GM18951 (cell line): Measurements from ENCODE around the gene PIPOX.

Experiments used
- POLR2A ChIP-seq: IDR thresholded peaks from 4 replicates; pipeline ENCODE4 v1.6.1; 2011; ENCODE audit warnings: mild to moderate bottlenecking; ENCODE audit not compliant: insufficient read length, insufficient read depth; ENCODE audit errors: extremely low read depth
- in situ Hi-C: fragments of 300-500 bp; cut with MboI; formaldehyde crosslinking; loops from one replicate; pipeline ENCODE4 v1.12.0; 2022; ENCODE audit warnings: low sequenced_read_pairs, mixed read lengths, inconsistent platforms; ENCODE audit not compliant: unreplicated experiment

Gene PIPOX

GRCh38 chr17:29062215-29062614 lies 19.3 kb downstream of the PIPOX start:
- no peak for TF ChIP-seq POLR2A
- in situ Hi-C loops = no loop called here

DNA sequence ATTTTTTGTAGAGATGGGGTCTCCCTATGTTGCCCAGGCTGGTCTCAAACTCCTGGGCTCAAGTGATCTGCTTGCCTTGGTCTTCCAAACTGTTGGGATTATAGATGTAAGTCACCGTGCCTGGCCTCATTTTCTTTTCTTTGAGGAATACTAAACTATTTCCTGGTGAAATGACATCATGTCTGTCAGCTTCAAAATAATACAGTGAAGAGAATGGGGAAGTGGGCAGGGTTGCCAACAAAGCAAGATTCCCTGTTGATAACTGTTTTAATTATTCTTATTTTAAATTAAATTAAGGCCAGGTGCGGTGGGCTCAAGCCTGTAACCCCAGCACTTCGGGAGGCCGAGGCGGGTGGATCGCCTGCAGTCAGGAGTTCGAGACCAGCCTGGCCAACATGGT lies 21.1 kb downstream of the PIPOX start:
- TF ChIP-seq POLR2A = no peak
- in situ Hi-C loops = no loop called here

DNA sequence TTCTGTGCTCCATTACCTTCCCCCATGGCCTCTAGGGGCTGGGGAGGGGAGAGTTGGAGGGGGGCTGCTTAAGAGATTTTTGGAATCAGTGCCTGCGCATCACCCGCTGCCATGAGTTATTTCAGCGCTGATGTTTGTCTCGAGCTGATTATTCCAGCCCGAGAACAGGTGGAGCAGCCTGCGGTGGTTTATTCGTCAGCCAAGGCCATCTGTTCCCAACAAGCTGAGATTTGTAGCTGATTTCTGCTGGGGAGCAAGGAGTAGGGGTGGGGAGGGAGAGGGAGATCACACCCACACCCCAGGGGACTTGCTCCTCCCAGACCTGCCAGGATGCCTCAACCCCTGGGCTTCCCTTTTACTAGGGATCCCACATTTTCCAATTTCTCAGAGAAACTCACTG lies 23.1 kb downstream of the PIPOX start:
- in situ Hi-C loops = no loop called here
- no peak for TF ChIP-seq POLR2A

DNA sequence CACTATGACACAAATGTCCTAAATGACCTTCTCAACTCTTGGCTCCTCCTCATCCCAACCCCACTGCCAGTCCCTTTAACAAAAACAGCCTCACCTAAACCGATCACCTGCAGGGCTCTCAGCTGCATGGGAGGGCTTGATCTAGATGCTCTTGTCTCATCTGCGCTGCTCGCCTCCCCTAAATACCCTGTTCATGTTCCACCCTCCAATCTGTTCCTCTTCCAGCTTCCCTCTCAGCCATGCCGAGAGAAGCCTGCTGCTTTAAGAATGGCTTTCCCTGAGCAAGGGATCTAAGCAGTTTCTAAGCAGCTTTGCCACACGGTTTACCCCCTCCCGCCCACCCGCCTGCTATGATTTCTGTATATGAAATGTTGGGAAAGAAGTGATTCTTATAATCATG lies 23.7 kb downstream of the PIPOX start:
- in situ Hi-C loops = no loop called here
- no peak for TF ChIP-seq POLR2A

DNA sequence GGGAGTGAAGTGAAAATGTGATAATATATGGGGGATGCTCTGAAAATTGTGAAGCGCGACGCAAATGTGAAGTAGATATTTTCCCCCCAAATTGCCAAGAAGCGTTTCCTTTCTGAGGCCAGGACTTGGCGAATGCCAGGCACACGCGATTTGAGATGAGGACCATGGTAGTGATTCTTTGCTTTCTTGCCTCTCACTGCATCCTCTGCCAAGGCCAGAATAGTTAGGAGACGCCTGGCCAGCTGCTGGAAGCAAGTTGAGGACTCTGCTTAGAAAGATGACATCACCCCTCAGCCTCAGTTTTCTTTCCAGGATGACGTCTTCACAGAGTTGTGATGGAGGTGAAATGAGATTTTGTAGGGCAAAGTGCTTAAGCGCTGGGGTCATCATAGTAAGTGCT lies 25.9 kb downstream of the PIPOX start:
- in situ Hi-C loops = no loop called here
- TF ChIP-seq POLR2A = no peak

GRCh38 chr17:29069526-29070041 lies 26.6 kb downstream of the PIPOX start:
- TF ChIP-seq POLR2A = no peak
- in situ Hi-C loops = no loop called here

DNA sequence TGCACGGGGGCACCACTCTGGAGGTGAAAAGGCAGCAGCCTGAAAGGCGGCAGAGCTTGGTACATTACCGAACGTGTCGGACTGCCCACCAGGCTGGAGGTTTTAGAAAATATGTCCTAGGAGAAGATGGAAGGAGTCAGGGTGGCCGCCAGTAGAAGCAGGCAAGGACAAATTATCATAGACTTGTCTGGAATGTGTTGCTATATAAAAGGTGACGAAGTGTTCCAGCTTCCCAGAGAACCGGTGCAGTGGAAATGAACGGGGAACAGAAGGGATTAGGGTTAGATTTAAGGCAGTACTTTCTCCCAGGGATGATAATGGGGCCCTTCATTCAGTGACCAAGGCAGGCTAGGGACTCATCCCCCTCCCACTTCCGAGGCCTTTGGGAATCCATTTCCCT lies 27.4 kb downstream of the PIPOX start:
- in situ Hi-C loops = no loop called here
- TF ChIP-seq POLR2A = no peak

GRCh38 chr17:29070781-29071180 lies 27.8 kb downstream of the PIPOX start:
- no peak for TF ChIP-seq POLR2A
- in situ Hi-C loops = no loop called here

DNA sequence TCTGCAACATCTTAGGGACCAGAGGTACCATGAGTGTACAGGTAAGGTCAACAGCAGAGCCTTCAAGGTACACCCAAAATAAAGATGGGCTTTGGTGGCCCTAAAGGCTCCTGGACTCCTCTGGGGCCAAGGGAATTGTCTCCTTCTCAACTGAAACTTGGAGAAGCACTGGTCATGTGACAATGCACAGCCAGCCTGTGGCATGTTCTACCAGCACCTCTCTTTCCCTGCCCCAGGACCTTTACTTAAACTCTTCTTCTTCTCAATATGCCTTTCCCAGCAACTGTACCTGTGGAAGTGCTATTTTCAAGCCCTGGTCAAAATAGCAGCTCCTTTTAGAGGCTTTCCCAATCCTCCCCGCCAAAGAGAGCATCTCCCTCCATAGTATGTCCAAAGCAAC lies 28.4 kb downstream of the PIPOX start:
- in situ Hi-C loops = no loop called here
- TF ChIP-seq POLR2A = no peak

- in situ Hi-C loops = no loop called here
These were observed 30.1 kb downstream of the PIPOX start for GRCh38 chr17:29073045-29073444.

GRCh38 chr17:29073520-29073919 lies 30.6 kb downstream of the PIPOX start:
- in situ Hi-C loops = no loop called here
- TF ChIP-seq POLR2A = no peak

More at GRCh38 chr17:29073045-29073444, 30.1 kb downstream of the PIPOX start:
- no peak for TF ChIP-seq POLR2A

GRCh38 chr17:29074488-29074887 lies 31.5 kb downstream of the PIPOX start:
- in situ Hi-C loops = no loop called here
- no peak for TF ChIP-seq POLR2A

DNA sequence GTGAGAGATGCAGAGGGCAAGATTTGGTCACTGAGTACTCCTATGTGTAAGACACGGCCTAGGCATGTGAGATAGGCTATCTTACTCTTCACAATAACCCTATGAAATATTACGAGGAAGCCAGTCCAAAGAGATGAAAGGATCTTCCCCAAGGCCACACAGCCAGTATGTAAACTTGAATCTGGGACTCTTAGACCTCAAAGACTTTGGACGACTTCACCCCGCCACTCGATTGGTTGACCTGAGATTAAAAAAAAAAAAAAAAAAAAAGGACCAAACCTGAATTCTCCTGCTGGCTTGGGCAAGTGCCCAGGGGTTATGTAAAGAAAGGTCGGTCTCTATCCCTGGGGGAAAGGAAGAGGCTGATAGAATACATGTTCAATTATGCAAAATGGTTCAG lies 33.1 kb downstream of the PIPOX start:
- in situ Hi-C loops = no loop called here
- TF ChIP-seq POLR2A = no peak

DNA sequence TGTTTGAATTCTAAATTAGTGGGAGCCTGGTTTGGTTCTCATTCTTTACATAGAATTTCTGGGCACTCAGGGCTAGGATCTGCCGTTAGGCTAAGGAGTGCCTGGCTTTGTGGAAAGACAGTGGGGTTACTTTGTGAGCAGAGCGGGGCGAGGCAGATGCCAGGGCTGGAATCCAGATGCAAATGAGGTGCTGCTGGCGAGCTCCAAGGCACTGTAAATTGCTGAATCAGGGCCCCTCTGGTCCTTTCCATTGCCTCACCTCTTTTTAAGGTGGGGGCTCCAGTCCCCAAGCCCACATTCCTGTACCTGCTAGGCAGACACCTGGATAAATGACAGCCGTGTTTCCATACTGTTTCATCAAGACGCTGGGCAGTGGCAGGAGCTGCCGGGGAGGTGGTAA lies 33.8 kb downstream of the PIPOX start:
- in situ Hi-C loops = no loop called here
- TF ChIP-seq POLR2A = no peak

DNA sequence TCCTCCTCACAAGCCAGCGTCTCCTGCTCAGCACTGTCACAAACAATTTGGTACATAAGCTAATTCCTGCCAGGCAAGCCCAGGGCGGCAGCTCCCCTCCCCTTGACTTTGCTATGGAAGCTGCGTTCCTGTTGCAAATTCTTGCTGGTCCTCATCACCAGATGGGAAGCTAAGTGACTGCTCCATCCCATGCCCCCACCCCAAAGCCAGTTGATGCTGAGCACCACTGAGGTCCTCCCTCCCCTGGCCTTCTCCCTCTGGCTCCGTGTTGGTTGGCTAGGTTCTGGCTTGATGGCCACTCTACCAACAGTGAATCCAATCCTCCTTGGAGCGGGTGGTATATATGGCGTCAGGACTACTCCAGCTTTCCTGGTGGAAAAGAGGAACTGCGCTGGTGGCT lies 34.4 kb downstream of the PIPOX start:
- in situ Hi-C loops = no loop called here
- TF ChIP-seq POLR2A = no peak

- in situ Hi-C loops = no loop called here
- TF ChIP-seq POLR2A = peak; percentile 4
These were observed 35.5 kb downstream of the PIPOX start for GRCh38 chr17:29078183-29079045.
